HepG2 (cell line): ENCODE measurements around the gene TCF12. TPM values are rescaled to one million over a fixed set of nuclear protein-coding genes. Genes with fewer than 3 reads are reported as not detected.

Experiments
- ATAC-seq: fragments of 200-7000 bp; cut with Tn5 transposase; 3 replicates; pipeline ENCODE4 v1.9.1; 2020; ENCODE audit warnings: mild to moderate bottlenecking, moderate library complexity
- BruUV-seq: library from RNA; stranded (reverse); fragments of 400-500 nt; replicated peaks from 2 replicates; lab custom pipeline; 2021; lab: Mats Ljungman, UMichigan
- CTCF ChIA-PET: fragments of 300-600 bp; formaldehyde crosslinking; extraction: SDS; loops from one replicate; lab custom pipeline; 2021; ENCODE audit warnings: low total read pairs, inconsistent platforms, low intra/inter-chr PET ratio; lab: Yijun Ruan, JAX
- POLR2A ChIA-PET: fragments of 350-600 bp; sonication (Branson Sonifier 250); formaldehyde crosslinking; loops from one replicate; lab custom pipeline; 2020; ENCODE audit warnings: antibody characterized with exemption, inconsistent platforms; lab: Yijun Ruan, JAX
- DNase-seq: peaks from one replicate; pipeline ENCODE4 v3.0.0-alpha.2; 2015; ENCODE audit warnings: low spot score
- FAIRE-seq: peaks from 3 replicates; lab custom pipeline; 2011; peaks lifted over from hg19 to GRCh38; lab: Jason Lieb, UNC
- H2AFZ ChIP-seq: one replicate; pipeline ENCODE4 v1.6.1; 2011; ENCODE audit warnings: low read length, inconsistent platforms
- H3K27ac ChIP-seq: fragments of 300-600 bp; 3 replicates; pipeline ENCODE4 v1.8.0; 2011; ENCODE audit warnings: mixed run types, mild to moderate bottlenecking, mixed read lengths, low read length, inconsistent platforms; ENCODE audit not compliant: insufficient read depth; ENCODE audit errors: extremely low read length
- H3K27me3 ChIP-seq, 2 experiments: fragments of 200-600 bp in 1 of 2; 2 replicates in 1 of 2; 3 replicates in 1 of 2; pipeline versions ENCODE4 v1.6.0 to v1.8.0; 2011; ENCODE audit warnings: low read length in 2 of 2, mild to moderate bottlenecking in 2 of 2, moderate library complexity in 2 of 2, inconsistent platforms in 1 of 2; ENCODE audit not compliant: insufficient read depth in 2 of 2, control insufficient read depth in 1 of 2
- H3K36me3 ChIP-seq, 2 experiments: fragments of 200-600 bp in 1 of 2; replicated peaks in 1 of 2; 2 replicates in 1 of 2; 3 replicates in 1 of 2; pipeline versions ENCODE4 v1.5.1 to v1.8.0; 2011; ENCODE audit warnings: low read length in 2 of 2, inconsistent platforms in 1 of 2; ENCODE audit not compliant: insufficient read depth in 2 of 2, control insufficient read depth in 1 of 2
- H3K4me1 ChIP-seq: 2 replicates; pipeline ENCODE4 v1.5.1; 2012; ENCODE audit warnings: low read length, inconsistent platforms; ENCODE audit not compliant: insufficient read depth
- H3K4me2 ChIP-seq: 2 replicates; pipeline ENCODE4 v1.6.0; 2011; ENCODE audit warnings: low read depth, low read length, inconsistent platforms
- H3K4me3 ChIP-seq, 3 experiments: fragments of 200-600 bp in 1 of 3; sonication (generic), shearing (Covaris generic) in 1 of 3; replicated peaks in 1 of 3; 2 replicates each; pipeline ENCODE4 v1.5.1; 2011 to 2016; ENCODE audit warnings: low read length in 3 of 3, inconsistent platforms in 2 of 3, low read depth in 2 of 3, mild to moderate bottlenecking in 2 of 3, control low read depth in 1 of 3, mixed read lengths in 1 of 3; ENCODE audit not compliant: insufficient read depth in 1 of 3
- H3K79me2 ChIP-seq: one replicate; pipeline ENCODE4 v1.6.1; 2011; ENCODE audit warnings: low read length, inconsistent platforms; ENCODE audit not compliant: insufficient read depth
- H3K9ac ChIP-seq: 2 replicates; pipeline ENCODE4 v1.6.0; 2011; ENCODE audit warnings: mild to moderate bottlenecking, low read depth, low read length, inconsistent platforms; ENCODE audit not compliant: insufficient read depth
- H3K9me3 ChIP-seq: 2 replicates; pipeline ENCODE4 v1.5.1; 2012; ENCODE audit warnings: mild to moderate bottlenecking, low read length
- H4K20me1 ChIP-seq: 2 replicates; pipeline ENCODE4 v1.6.0; 2011; ENCODE audit warnings: inconsistent platforms, mild to moderate bottlenecking, low read length, moderate library complexity; ENCODE audit not compliant: insufficient read depth
- ELF3 ChIP-seq: IDR thresholded peaks from 2 replicates; pipeline ENCODE4 v1.6.1; 2016; ENCODE audit warnings: missing genetic modification reagents, missing compliant biosample characterization
- EP300 ChIP-seq, 3 experiments: sonication (generic) in 1 of 3; formaldehyde crosslinking in 1 of 3; IDR thresholded peaks; 2 replicates each; pipeline versions ENCODE4 v1.5.1 to v1.6.1; 2011 to 2020; ENCODE audit warnings: low read depth in 2 of 3, low read length in 2 of 3, borderline replicate concordance in 1 of 3, improper control_type of control experiment in 1 of 3, mild to moderate bottlenecking in 1 of 3, missing genetic modification reagents in 1 of 3, moderate library complexity in 1 of 3
- ERF ChIP-seq: IDR thresholded peaks from 2 replicates; pipeline ENCODE4 v1.6.1; 2018; ENCODE audit warnings: missing biosample characterization, missing genetic modification reagents
- IRF1 ChIP-seq: sonication (generic); formaldehyde crosslinking; IDR thresholded peaks from 2 replicates; pipeline ENCODE4 v1.4.0; 2020; ENCODE audit warnings: low read depth, mild to moderate bottlenecking, missing genetic modification reagents
- JUNB ChIP-seq: sonication (generic); formaldehyde crosslinking; IDR thresholded peaks from 2 replicates; pipeline ENCODE4 v1.8.0; 2022; ENCODE audit warnings: missing genetic modification reagents, mild to moderate bottlenecking, borderline replicate concordance
- KDM1A ChIP-seq: IDR thresholded peaks from 2 replicates; pipeline ENCODE4 v1.6.1; 2016; ENCODE audit warnings: missing compliant biosample characterization
- NCOA5 ChIP-seq: sonication (generic); formaldehyde crosslinking; IDR thresholded peaks from 2 replicates; pipeline ENCODE4 v1.4.0; 2020; ENCODE audit warnings: missing genetic modification reagents
- NR0B2 ChIP-seq: sonication (generic); formaldehyde crosslinking; IDR thresholded peaks from 2 replicates; pipeline ENCODE4 v1.4.0; 2020; ENCODE audit warnings: mild to moderate bottlenecking, missing genetic modification reagents
- PHF20 ChIP-seq: sonication (generic); formaldehyde crosslinking; IDR thresholded peaks from 2 replicates; pipeline ENCODE4 v1.5.0; 2020; ENCODE audit warnings: mild to moderate bottlenecking, missing genetic modification reagents
- SRF ChIP-seq: IDR thresholded peaks from 2 replicates; pipeline ENCODE4 v1.6.1; 2011; ENCODE audit warnings: mild to moderate bottlenecking, low read depth, low read length, moderate library complexity
- TOPORS ChIP-seq: sonication (generic); formaldehyde crosslinking; IDR thresholded peaks from 2 replicates; pipeline ENCODE4 v1.8.0; 2023; ENCODE audit warnings: mild to moderate bottlenecking, missing genetic modification reagents
- ZNF296 ChIP-seq: sonication (generic); formaldehyde crosslinking; conservative IDR thresholded peaks from 2 replicates; pipeline ENCODE4 v1.5.0; 2020; ENCODE audit warnings: mild to moderate bottlenecking, missing genetic modification reagents
- ZNF574 ChIP-seq: sonication (generic); formaldehyde crosslinking; IDR thresholded peaks from 2 replicates; pipeline ENCODE4 v1.4.0; 2020; ENCODE audit warnings: missing genetic modification reagents
- ZNF770 ChIP-seq: sonication (generic); formaldehyde crosslinking; IDR thresholded peaks from 2 replicates; pipeline ENCODE4 v1.5.0; 2020; ENCODE audit warnings: mild to moderate bottlenecking, missing genetic modification reagents
- WGBS: methylation state at CpG from one replicate; pipeline ENCODE4 v1.1.6; 2017; ENCODE audit warnings: low lambda C conversion rate; 5-methylcytosine and 5-hydroxymethylcytosine counted together
- in situ Hi-C: cut with HindIII; loops from 2 replicates; pipeline ENCODE4 v1.10.0; 2017; ENCODE audit warnings: low pct_unique_long_range_greater_than_20kb; ENCODE audit not compliant: extremely low pct_ligation_motif_present
- intact Hi-C: fragments of 100-400 bp; cut with micrococcal nuclease; formaldehyde crosslinking; loops from one replicate; pipeline ENCODE4 v1.10.0; 2022; ENCODE audit not compliant: unreplicated experiment
- polyA plus RNA-seq, 8 experiments: library from polyadenylated mRNA; depleted of rRNA in 3 of 8; stranded (reverse) in 7 of 8; unstranded in 1 of 8; fragments of >200 nt; fragmentation: Illumina TruSeq in 4 of 8; extraction: Trizol in 4 of 8; gene quantifications; 2 replicates each; pipeline versions ENCODE4 v1.2.1 to v1.2.3, GENCODE V29; 2011 to 2016; ENCODE audit warnings: low read depth in 4 of 8, missing spikeins in 1 of 8, mixed read lengths in 1 of 8; ENCODE audit not compliant: insufficient read depth in 1 of 8
- total RNA-seq, 5 experiments: library from RNA; depleted of rRNA; stranded (reverse); fragments of >200 nt; fragmentation: Illumina TruSeq; extraction: Trizol; gene quantifications; 2 replicates each; pipeline ENCODE4 v1.2.3, GENCODE V29; 2016; ENCODE audit warnings: low read depth in 1 of 5

TCF12 gene
- total and polyA plus RNA-seq, 2 of the 13 experiments (the other 11 are each of a cell fraction or from before 2014, with no cell fraction given), result 48.6 to 51.1 TPM

- no peak for DNase-seq
- Histone ChIP-seq H2AFZ (no peak overlapping the region), H3K4me1 (peaks cover 29% of the 10 kb centered on the region), H4K20me1 (0 out of 2 replicates have a peak, but pooled peaks cover 3% of the 10 kb centered on the region), H3K27ac (no peak overlapping the region), H3K4me3 (no peak overlapping the region), H3K4me2 (no peak overlapping the region), H3K9ac (no peak overlapping the region), H3K36me3 (no peaks in the 10 kb centered on the region; a peak in 1 of 5 replicates), H3K79me2 (peaks cover 73% of the 10 kb centered on the region), H3K27me3 (no peaks in the 10 kb centered on the region), H3K9me3 (no peaks in the 10 kb centered on the region)
- intact Hi-C loops (loop anchor here (10.0 kb wide), 1 partner anchor 133 kb away; no protein-coding TSS in a partner anchor), in situ Hi-C loops (no loop called here)
- ATAC-seq, result no peak
- ChIA-PET POLR2A (no interaction called here), CTCF (no interaction called here)
- WGBS, result 95% methylated on average over 3 of the region's 3 CpGs
- no TSS peak for BruUV-seq
- no peak for FAIRE-seq
- TF ChIP-seq IRF1, result no peak
- TF ChIP-seq ERF (CRISPR knock-in tag), result no peak
- TF ChIP-seq PHF20, result no peak
- no peak for TF ChIP-seq ZNF770 (CRISPR knock-in tag)
- no peak for TF ChIP-seq ELF3 (CRISPR knock-in tag)
- TF ChIP-seq JUNB (CRISPR knock-in tag), result no peak
- TF ChIP-seq NCOA5 (CRISPR knock-in tag), result no peak
- no peak for TF ChIP-seq TOPORS (CRISPR knock-in tag)
- TF ChIP-seq SRF, result no peak
- TF ChIP-seq KDM1A, result no peak
- no peak for TF ChIP-seq NR0B2
- no peak for TF ChIP-seq EP300 (IDR thresholded peaks at IDR 0.05; ENCODE audit: low read depth in 2 of 2, low read length in 2 of 2)
- TF ChIP-seq EP300 (CRISPR knock-in tag; IDR thresholded peaks at IDR 0.05; ENCODE audit: borderline replicate concordance), result no peak
- no peak for TF ChIP-seq ZNF296 (CRISPR knock-in tag)
- TF ChIP-seq ZNF574 (CRISPR knock-in tag), result no peak
These were observed 138.9 kb downstream of the TCF12 start for GRCh38 chr15:57057134-57057930.
